ENCODE results near the gene COA8. TPM values are rescaled to one million over a fixed set of nuclear protein-coding genes. Genes with fewer than 3 reads are reported as not detected.

The COA8 gene
- total and polyA plus RNA-seq, 2 of the 8 experiments (the other 6 are each of a cell fraction or from before 2014, with no cell fraction given): 7.1 to 35.5 TPM

GRCh38 chr14:103521438-103521950, 41.3 kb upstream of the COA8 start:
- FAIRE-seq: no peak
- no peak overlapping the region for H2BK20ac ChIP-seq (ENCODE audit: low read length)
- H4K91ac ChIP-seq (replicated peaks; ENCODE audit: insufficient read length, low read length): peak overlapping the region; percentile 83
- peak overlapping the region; percentile 49 for H4K5ac ChIP-seq (ENCODE audit: insufficient read length, low read depth, low read length)
- H3K23me2 ChIP-seq (ENCODE audit: low read depth, low read length): peaks cover 14% of the 10 kb centered on the region; the same call in 1 of the 2 replicates
- H2AFZ ChIP-seq (ENCODE audit: low read length): no peak overlapping the region
- H3K23ac ChIP-seq (ENCODE audit: insufficient read length): no peak overlapping the region
- 2% methylated on average over 19 of the region's 77 CpGs; no CpG with 5 or more reads in 1 of the 2 experiments for WGBS, 2 experiments (ENCODE audit: extremely low coverage in 1 of 2, insufficient coverage in 1 of 2, insufficient read length in 1 of 2, insufficient replicate concordance in 2 of 2, low coverage in 1 of 2, low lambda C conversion rate in 2 of 2, missing lambda C conversion rate in 1 of 2)
- no peak overlapping the region for H2AK5ac ChIP-seq (ENCODE audit: low read depth, low read length)
- H3K9ac ChIP-seq (replicated peaks in 1 of 4; ENCODE audit: extremely low read depth in 1 of 4, low read depth in 3 of 4, low read length in 3 of 4): peak overlapping the region; percentile 64 to 90 (median 83); a peak in 6 of 7 replicates
- H2BK12ac ChIP-seq (ENCODE audit: low read depth, low read length): no peak overlapping the region
- peak overlapping the region; percentile 93; the same call in 1 of the 2 replicates for H2BK5ac ChIP-seq (ENCODE audit: low read depth, low read length)
- peaks cover 3 to 23% (median 13%) of the 10 kb centered on the region in 4 experiments for H3K27me3 ChIP-seq (replicated peaks in 1 of 4; ENCODE audit: control insufficient read depth in 3 of 4, extremely low read depth in 1 of 4, insufficient read depth in 3 of 4, low read length in 3 of 4)
- peak overlapping the region; percentile 79 to 96 (median 84) for H3K4me3 ChIP-seq (ENCODE audit: extremely low read depth in 1 of 4, insufficient read depth in 2 of 4, low read depth in 3 of 4, low read length in 4 of 4)
- ChIA-PET POLR2A (ENCODE audit: partially characterized antibody) (interaction anchor here (0.6 to 12.6 kb wide), 16 partner anchors 11 to 464 kb away, joined by 3 to 844 read pairs (median 4); partner anchors contain the start of genes BAG5, CDC42BPB, COA8 and EIF5), CTCF (ENCODE audit: partially characterized antibody) (interaction anchor here (0.6 to 31.3 kb wide), 7 partner anchors 12 to 827 kb away, joined by 3 to 921 read pairs (median 14); partner anchors contain the start of genes BAG5 and TRMT61A)
- H4K20me1 ChIP-seq (replicated peaks in 1 of 2; ENCODE audit: control insufficient read depth in 1 of 2, insufficient read depth in 2 of 2, low read length in 2 of 2): peaks cover 10 to 18% of the 10 kb centered on the region in 2 experiments
- DNase-seq (ENCODE audit: low read depth in 1 of 2, low spot score in 2 of 2): no peak
- H2BK120ac ChIP-seq (replicated peaks; ENCODE audit: low read depth, low read length): no peak overlapping the region
- TF ChIP-seq CREB1 (IDR thresholded peaks at IDR 0.05) (peak; percentile 44; the same call in 1 of the 2 replicates), JUND (IDR thresholded peaks at IDR 0.05; ENCODE audit: low read length) (no peak)
- no peak overlapping the region for H3K56ac ChIP-seq (replicated peaks; ENCODE audit: insufficient read length, low read depth, low read length)
- peak overlapping the region; percentile 73 to 80 for H3K4me2 ChIP-seq (ENCODE audit: insufficient read depth in 1 of 2, low read depth in 2 of 2, low read length in 2 of 2)
- H4K8ac ChIP-seq (ENCODE audit: extremely low read depth, insufficient read depth, low read length): peak overlapping the region; percentile 57
- peak overlapping the region; percentile 83 for H3K18ac ChIP-seq (ENCODE audit: extremely low read depth, low read length)
- H3K4me1 ChIP-seq (replicated peaks in 1 of 4; ENCODE audit: control insufficient read depth in 3 of 4, insufficient read depth in 4 of 4, low read length in 3 of 4): peaks cover 0 to 28% (median 19%) of the 10 kb centered on the region in 4 experiments; a peak in 6 of 7 replicates
- no peak overlapping the region for H3K14ac ChIP-seq (ENCODE audit: insufficient read length)
- no peaks in the 10 kb centered on the region; the same call in 1 of the 2 replicates for H3K79me1 ChIP-seq (ENCODE audit: low read depth, low read length)
- peaks cover 8 to 23% (median 17%) of the 10 kb centered on the region in 4 experiments; a peak in 7 of 8 replicates for H3K36me3 ChIP-seq (ENCODE audit: control insufficient read depth in 2 of 4, insufficient read depth in 4 of 4, low read length in 3 of 4)
- H3K27ac ChIP-seq (ENCODE audit: low read depth, low read length): no peak overlapping the region
- peaks cover 0 to 2% of the 10 kb centered on the region in 2 experiments; a peak in 1 of 4 replicates for H3K79me2 ChIP-seq (ENCODE audit: control insufficient read depth in 1 of 2, insufficient read depth in 2 of 2, low read length in 2 of 2)
- no peak overlapping the region for H2BK15ac ChIP-seq (ENCODE audit: low read length)
- H3K9me3 ChIP-seq (ENCODE audit: insufficient read depth in 2 of 2, low read depth in 1 of 2, low read length in 1 of 2): no peaks in the 10 kb centered on the region
- no peak overlapping the region for H3K4ac ChIP-seq (replicated peaks; ENCODE audit: insufficient read length, low read depth, low read length)

All from H1 (cell line).